Glomerular visceral epithelial cell (primary cell): ENCODE measurements around the gene DOCK7.
"Not testable (repeated sequence)": the region's sequence is repeated elsewhere in the genome, so short reads cannot be mapped to it uniquely, and the experiment has no call there.

Source experiments
- DNase-seq: peaks from one replicate; pipeline ENCODE4 v3.0.0-alpha.2; 2016; ENCODE audit errors: extremely low spot score

Gene DOCK7

DNA sequence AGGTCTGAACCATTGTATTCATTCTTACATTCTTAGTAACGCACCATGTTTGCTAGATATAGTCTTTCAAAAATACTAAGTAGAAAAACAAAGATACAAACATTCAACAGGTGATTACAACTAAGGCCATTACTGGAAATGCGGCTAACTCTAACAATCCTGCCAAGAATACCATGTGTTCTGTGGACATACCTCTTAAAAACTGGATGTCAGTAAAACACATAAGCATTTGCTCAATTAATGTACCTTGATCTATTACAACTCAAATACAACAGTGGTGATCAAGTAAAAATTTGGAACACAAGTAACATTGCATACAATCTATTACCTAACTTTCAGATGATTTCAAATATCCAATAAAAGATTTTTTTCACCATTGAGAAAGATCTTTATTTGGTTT is 75.4 kb downstream of the DOCK7 start:
- DNase-seq = no peak

DNA sequence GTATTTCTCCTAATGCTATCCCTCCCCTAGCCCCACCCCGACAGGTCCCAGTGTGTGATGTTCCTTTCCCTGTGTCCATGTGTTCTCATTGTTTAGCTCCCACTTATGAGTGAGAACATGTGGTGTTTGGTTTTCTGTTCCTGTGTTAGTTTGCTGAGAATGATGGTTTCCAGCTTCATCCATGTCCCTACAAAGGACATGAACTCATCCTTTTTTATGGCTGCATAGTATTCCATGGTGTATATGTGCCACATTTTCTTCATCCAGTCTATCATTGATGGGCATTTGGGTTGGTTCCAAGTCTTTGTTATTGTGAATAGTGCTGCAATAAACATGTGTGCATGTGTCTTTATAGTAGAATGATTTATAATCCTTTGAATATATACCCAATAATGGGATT is 77.6 kb downstream of the DOCK7 start:
- not testable (repeated sequence) for DNase-seq

DNA sequence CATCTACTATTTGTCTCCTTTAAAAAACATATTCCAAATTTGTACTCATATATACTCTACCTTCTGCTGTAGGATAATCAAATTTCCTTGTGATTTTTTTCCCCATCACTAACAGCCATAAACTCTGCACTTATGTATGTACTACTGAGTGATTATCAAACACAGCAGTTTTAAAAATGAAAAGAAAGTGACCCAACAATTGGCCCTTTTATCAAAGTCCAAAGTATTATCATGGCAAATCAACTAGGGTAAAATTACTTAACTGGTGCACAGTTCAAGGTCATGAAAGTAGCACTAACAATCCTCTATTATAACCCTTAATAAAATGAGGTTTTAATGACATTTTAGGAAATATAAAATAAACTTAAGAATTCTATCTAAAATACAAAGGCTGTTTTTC is 79.3 kb downstream of the DOCK7 start:
- no peak for DNase-seq

DNA sequence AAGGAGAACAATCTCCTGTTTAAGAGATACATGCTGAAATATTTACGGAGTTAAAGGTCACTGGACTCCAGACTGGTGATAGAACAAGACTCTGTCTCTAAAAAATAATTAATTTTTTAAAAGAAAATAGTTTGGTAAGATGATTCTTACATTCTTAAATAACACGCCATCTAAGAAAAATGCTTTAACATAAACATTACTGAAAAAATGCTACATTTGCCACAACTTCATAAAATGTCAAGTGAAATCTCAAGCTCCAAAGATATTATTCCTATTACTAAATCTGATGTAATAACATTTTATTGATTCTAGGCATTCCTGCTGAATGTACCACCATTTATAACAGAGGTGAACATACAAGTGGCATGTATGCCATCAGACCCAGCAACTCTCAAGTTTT is 86.7 kb downstream of the DOCK7 start:
- DNase-seq = no peak

DNA sequence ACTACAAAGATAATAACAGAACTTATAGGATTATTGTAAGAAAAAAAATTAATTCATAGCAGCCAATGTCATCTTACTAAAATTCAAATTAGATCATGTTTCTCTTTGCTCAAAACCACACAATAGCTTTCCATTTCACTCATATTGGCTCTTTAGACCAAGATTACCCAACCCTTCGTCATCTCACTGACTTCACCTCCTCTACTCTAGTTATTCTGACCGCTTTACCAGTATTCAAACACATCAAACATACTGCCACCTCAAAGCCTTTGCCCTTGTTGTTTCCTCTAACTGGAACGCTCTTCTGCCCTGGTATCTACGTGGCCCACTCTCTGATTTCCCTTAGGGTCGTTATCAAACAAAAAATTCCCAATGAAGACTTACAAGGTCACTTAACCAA is 89.1 kb downstream of the DOCK7 start:
- DNase-seq = no peak

DNA sequence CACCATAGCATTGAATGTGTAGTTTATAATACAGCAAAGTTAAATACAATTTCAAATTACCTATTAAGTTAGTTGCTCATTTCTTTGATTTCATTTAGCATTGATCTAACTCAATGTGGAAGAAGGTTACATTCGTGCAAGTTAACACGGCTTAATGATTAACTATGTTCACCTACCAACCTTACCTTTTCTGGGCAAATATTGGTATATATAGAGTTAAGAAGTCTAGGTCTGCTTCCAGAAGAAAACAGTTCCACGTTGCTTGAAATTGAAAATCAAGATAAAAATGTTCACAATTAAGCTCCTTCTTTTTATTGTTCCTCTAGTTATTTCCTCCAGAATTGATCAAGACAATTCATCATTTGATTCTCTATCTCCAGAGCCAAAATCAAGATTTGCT is 90.9 kb downstream of the DOCK7 start, which contains the start of gene ANGPTL3:
ANGPTL3 (plus strand) TSS at position 240 of the 400 bp plus-strand sequence; CDS start at position 287, 47 bp downstream.
- DNase-seq = no peak

DNA sequence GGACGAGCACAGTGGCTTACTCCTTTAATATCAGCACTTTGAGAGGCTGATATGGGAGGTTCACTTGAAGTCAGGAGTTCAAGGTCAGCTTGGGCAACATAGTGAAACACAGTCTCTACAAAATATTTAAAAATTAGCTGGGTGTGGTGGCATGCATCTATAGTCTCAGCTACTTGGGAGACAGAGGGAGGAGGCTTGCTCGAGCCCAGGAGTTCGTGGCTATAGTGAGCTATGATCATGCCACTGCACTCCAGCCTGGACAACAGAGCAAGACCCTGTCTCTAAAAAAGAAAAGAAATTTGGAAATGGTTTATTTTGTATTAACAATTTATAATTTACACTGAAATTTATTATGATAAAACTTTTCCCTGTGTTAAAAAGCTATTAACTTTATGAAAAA is 92.5 kb downstream of the DOCK7 start:
- DNase-seq = no peak

DNA sequence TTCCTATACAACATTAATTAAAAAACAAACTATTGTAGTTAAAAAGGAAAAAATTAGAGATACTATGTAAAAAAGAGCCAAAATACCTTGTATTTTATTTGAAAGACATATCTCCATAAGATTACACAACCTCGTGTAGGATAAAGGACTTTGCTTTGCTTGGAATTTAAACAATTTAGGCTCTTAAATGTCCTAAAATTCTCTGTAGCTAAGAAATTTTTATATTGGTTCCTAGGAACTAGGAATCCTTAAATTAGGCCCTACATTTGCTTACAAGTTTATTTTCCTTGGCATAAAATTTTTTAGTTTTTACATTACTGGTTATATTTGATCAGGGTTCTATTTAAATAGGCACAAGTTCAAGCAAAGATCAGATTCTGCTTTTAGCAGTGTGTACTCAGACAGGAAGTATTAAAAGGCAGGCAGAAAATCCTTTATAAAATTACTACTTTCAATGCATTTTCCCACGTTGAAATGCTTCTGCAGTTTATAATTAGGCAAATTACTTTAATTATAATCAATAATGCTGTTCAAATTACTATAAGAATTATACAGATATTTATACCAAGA is 94.3 kb downstream of the DOCK7 start:
- no peak for DNase-seq

DNA sequence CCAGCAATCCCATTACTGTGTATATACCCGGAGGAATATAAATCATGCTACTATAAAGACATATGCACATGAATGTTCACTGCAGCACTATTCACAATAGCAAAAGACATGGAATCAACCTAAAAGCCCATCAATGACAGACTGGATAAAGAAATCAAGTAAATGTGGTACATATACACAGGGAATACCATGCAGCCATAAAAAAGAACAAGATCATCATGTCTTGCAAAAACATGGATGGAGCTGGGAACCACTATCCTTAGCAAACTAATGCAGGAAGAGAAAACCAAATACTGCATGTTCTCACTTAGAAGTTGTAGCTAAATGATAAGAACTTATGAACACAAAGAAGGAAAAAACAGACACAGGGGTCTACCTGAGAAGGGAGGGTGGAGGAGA is 97.2 kb downstream of the DOCK7 start:
- no peak for DNase-seq

DNA sequence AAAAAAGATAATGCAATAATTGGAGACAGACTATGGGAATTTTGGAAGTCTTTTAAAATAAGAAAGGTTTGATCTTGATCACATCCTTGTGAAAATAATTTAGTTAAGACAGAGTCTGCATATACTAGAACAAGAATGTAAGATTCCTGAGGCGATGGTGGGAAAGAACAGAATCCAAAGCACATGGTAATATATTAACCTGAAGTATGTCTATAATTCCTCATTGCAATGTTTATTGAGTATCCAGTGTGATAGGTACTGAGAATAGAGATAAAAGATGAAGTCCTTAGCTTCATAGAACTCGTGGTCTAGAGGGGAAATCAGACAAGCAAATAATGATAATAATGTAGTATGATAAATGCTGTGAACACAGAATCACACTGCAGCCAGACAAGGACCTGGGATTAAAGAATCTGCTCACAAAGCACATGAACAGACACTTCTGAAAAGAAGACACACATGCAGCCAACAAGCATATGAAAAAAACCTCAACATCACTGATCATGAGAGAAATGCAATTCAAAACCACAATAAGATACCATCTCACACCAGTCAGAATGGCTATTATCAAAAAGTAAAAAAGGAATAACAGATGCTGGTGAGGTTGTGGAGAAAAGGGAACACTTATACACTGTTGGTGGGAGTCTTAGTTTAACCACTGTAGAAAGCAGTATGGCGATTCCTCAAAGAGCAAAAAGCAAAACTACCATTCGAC is 97.8 kb downstream of the DOCK7 start:
- DNase-seq = no peak

DNA sequence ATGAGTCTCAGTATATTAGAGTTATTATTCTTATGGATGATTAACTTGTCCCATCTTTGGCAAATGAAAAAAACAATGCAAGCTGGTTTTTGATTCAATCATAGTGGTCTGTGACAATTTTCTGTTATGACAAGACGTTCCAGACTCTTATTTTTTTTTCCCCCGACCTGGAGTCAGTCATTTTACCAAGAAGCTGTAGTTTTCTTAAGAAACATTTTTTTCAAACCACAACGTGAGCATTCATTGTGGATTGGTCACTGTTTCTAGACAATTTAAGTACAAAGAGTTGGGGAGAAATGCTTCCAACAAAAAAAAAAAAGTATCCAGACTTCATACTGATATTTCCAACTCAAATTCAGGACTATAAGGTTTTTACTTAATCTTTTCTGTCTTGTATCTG is 98.9 kb downstream of the DOCK7 start:
- peak; percentile 2 for DNase-seq

DNA sequence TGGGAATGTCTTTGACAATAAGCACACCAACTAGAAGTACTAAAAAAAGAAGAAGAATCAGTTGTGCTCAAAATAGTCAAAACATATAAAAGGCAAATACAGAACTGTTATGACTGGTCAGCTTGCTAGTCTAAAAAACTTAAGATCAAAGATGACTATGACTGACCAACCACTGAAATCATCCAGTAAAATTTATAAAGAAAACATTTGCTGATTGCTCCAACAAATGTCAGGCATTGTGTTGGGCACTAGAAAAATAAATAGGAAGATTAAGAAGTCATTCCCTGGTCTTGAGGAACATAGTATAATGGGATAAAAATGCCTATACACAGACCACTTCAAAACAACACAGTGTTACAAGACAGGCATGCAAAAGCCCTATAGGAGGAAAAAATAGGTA is 100.2 kb downstream of the DOCK7 start:
- no peak for DNase-seq

DNA sequence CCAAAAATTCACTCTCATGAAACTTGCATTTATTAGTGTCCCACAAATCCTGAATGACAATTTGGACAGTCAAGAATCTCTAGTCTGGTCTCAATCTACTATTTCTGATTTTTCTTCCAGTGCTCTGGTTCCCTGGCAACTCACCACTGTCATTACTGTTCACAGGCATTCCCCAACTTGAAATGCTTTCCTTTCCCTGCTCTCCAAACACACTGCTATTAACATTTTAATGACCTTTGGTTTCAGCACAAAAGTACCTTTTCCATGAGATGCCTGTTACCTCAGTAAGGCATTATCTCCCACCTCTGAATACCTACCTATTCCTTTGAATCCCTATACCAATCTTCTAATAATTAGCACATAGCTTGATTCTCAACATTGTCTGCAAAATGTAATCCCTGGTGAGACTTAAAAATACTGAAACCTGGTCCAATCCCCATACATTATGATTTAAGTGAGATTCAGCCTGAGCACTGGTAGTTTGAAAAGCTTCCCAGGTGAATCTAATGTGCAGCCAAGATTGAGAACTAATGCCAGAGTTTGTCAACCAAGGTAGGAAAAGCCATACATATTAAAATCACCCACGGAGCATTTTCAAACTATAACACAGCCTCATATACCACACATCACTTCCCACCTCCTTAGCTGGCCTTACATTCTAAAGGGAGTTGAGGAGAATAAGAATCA is 102.6 kb downstream of the DOCK7 start:
- DNase-seq = no peak

DNA sequence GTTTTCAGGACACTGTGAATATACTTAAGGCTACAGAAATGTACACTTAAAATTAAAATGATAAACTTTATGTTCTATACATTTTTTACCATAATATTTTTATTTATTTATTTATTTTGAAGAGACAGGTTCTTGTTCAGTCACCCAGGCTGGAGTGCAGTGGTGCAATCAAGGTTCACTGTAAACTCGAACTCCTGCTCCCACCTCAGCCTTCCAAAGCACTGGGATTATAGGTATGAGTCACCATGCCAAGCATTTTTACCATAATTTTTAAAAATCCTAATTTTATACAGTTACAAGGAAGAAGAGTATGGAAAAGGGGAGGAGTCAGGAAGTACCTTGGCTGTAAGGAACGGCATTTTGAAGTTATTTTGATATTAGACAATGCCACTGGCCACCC is 114.5 kb downstream of the DOCK7 start:
- no peak for DNase-seq

DNA sequence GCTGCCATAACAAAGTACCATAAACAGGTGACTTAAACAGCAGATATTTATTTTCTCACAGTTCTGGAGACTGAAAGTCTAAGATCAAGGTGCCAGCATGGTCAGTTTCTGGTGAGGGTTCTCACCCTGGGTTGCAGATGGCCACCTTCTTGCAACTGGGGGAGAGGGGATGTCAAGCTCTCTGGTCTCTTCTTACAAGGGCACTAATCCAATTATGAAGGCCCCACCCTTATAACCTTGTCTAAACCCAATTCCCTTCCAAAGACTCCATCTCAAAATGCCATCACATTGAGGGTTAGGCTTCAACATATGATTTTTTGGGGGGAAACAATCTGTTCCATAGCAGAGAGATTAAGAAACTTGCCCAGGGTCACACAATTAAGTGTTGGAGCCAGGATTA is 115.7 kb downstream of the DOCK7 start:
- no peak for DNase-seq

DNA sequence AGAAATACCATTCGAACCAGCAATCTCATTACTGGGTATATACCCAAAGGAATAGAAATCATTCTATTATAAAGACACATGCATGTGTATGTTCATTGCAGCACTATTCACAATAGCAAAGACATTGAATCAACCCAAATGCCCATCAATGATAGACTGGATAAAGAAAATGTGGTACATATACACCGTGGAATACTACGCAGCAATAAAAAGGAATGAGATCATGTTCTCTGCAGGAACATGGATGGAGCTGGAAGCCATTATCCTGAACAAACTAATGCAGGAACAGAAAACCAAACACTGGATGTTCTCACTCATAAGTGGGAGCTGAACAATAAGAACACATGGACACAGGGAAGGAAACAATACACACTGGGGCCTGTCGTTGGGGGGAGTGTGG is 116.7 kb downstream of the DOCK7 start:
- DNase-seq = not testable (repeated sequence)

DNA sequence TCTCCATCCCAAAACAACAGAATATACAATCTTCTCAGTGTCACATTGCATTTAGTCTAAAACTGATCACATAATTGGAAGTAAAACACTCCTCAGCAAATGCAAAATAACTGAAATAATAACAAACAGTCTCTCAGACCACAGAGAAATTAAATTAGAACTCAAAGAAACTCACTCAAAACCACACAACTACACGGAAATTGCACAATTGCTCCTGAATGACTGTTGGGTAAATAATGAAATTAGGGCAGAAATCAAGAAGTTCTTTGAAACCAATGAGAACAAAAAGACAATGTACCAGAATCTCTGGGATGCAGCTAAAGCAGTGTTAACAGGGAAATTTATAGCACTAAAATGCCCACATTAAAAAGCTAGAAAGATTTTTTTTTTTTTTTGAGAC is 120.3 kb downstream of the DOCK7 start:
- not testable (repeated sequence) for DNase-seq

DNA sequence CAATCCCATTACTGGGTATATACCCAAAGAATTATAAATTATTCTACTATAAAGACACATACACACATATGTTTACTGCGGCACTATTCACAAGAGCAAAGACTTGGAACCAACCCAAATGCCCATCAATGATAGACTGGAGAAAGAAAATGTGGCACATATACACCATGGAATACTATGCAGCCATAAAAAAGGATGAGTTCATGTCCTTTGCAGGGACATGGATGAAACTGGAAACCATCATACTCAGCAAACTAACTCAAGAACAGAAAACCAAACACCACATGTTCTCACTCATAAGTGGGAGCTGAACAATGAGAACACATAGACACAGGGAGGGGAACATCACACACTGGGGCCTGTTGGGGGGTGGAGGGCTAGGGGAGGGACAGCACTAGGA is 121.0 kb downstream of the DOCK7 start:
- DNase-seq = not testable (repeated sequence)

DNA sequence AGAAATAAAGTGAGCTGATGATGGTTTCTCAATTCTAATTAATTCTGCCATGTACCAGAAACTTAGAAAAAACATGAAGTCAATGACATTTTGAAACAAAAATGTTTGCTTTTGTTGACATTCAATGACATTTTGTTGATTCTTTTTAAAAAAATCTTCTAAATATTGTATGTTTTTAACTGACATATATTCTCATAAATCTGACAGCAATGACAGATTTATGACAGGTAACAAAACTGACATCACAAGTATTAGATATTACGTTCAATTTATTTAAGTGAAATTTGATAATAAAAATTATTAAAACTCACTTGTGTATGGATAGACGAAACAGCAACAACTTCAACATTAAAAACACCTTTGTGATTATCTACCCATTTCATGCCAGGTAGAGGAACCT is 126.9 kb downstream of the DOCK7 start:
- no peak for DNase-seq

DNA sequence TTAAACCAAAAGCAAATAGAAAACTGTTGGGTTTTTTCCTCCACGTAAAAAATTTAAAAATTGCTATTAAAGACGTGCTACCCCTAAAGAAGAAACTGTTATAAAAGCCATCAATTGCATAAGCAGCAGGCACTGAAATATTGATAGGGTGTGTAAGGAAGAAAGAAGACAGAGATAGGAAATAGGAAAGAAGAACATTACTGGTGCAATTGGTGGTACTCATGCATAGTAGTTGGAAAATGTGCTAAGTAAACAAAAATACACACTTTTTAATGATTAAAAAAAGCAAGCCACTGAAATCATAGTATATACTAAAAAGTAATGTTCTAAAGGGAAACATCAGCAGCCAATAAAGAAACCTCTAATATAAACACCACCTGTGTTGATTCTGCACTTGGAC is 143.6 kb downstream of the DOCK7 start:
- DNase-seq = no peak

DNA sequence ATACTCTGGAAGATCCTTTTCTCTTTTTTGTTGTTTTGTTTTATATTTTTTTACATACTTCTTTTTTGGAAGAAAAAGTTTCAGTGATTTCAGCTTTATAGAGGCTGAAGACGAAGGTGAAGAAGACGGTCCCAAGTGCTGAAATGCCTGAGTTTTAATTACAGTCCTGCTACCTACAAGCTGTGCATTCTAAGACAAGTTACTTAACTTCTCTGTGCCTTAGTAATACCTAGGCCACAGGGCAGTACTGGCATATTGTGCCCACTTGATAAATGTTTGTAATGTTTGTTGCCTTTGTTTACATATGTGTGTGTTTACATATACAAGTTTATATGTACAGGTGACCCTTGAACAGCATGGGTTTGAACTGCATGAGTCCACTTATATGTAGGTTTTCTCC is 147.1 kb downstream of the DOCK7 start:
- DNase-seq = no peak

DNA sequence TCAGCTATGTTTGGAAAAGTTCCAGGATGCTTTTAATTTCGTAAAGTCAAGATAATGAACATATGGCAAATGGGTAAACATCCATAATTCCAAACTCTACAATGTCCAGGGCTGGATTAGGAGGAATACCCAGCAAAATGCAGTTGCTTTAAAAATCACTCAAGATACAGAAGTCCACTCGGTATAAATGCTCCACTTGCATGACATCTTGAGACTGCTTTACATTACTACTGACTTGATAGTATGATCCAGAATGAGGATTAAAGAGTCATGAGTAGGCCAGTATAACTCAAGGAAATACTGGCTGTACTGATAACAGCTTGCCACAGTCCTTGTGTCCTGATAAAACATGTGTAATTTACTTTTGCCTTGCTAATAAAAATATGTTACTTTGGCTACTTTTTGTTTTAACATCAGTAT is 149.1 kb downstream of the DOCK7 start:
- DNase-seq = no peak

DNA sequence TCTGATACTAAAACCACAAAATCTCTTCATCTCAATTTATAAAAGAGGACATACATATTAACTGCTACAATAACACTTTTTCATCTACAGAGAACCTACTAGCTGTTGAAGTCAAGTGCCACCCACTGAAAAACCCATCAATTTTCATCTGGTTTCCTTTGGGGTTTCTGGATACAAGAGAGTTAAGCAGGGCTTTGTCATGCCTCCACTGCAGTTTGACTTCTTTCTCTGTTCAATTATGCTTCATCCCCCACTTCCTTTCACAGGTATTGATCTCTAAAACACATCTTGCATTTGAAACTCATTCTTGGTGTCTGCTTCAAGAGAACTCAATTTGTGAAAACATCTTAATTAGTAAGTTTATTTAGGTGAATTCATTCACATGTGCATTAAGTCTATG is 151.3 kb downstream of the DOCK7 start:
- no peak for DNase-seq
